OCI-LY1 (cell line): Measurements from ENCODE around the gene MUC20.

ENCODE experiments used
- CTCF ChIP-seq: fragments of 200-600 bp; sonication (generic), shearing (Covaris generic); IDR thresholded peaks from 2 replicates; pipeline ENCODE4 v1.5.1; 2017; ENCODE audit warnings: mild to moderate bottlenecking, antibody characterized with exemption, low read length, moderate library complexity, mixed read lengths
- EZH2 ChIP-seq: fragments of 200-600 bp; sonication (generic), shearing (Covaris generic); IDR thresholded peaks from 2 replicates; pipeline ENCODE4 v1.8.0; 2017; ENCODE audit warnings: borderline replicate concordance, mixed run types, mild to moderate bottlenecking, antibody characterized with exemption, low read length, moderate library complexity, mixed read lengths

GRCh38 chr3:195757438-195757770 lies 36.6 kb downstream of the MUC20 start:
- TF ChIP-seq CTCF = no peak
- no peak for TF ChIP-seq EZH2
